Measurements from ENCODE around the gene TUT1. TPM values are rescaled to one million over a fixed set of nuclear protein-coding genes. Genes with fewer than 3 reads are reported as not detected.
A peak's percentile ranks its signal among the peaks of the same experiment; 100 is the strongest.

Gene TUT1
- total and polyA plus RNA-seq, 2 experiments from 2014 or later: 12.8 to 22.2 TPM

DNA sequence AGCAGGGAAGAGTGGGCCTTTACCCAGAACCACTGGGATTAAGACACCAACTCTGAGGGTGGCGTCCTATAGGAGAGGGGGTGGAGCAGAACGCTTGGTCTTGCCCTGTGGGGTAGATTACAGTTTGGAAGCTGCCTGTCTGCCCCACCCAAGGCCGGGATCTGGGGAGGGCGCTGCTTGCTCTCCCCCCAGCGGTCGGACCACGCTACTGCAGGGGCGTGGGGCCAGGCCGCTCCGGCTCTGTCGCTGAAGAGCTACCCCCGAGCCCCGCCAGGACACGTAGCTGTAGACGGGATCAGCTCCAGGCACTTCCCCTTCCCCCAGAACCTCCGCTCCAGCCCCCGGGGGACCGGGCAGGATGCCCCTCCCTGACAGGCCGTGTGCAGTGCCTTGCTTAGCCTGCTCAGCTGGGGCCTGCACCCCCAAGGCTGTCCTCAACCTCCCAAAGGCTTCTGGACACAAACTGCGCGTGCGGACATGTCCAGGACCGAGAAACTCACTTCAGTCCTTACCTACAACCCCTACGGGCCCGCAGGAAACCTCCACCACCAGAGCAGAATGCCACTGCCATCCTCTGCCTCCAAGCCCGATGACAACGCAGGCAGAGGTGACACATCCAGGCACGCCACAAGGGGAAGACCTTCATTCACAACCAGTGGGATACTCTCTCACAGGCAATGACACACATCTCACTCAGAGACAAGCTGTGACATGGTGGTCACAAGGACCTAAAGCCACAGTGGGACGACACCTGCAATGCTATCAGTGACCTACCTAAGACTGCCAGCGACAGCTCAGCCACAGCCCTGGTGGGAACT lies 48.4 kb downstream of the TUT1 start (continued):
- no peak for TF ChIP-seq REST (IDR thresholded peaks at IDR 0.05; ENCODE audit: unreplicated experiment)
- peak; percentile 79 to 90 for TF ChIP-seq CTCF (conservative IDR thresholded peaks at IDR 0.05; ENCODE audit: low read depth in 2 of 2)
- TF ChIP-seq ZNF114 (CRISPR knock-in tag; IDR thresholded peaks at IDR 0.05): no peak
- TF ChIP-seq ZNF331 (CRISPR knock-in tag; IDR thresholded peaks at IDR 0.05; ENCODE audit: low read depth): no peak
- TF ChIP-seq POLR2AphosphoS5 (IDR thresholded peaks at IDR 0.05; ENCODE audit: low read depth): no peak

DNA sequence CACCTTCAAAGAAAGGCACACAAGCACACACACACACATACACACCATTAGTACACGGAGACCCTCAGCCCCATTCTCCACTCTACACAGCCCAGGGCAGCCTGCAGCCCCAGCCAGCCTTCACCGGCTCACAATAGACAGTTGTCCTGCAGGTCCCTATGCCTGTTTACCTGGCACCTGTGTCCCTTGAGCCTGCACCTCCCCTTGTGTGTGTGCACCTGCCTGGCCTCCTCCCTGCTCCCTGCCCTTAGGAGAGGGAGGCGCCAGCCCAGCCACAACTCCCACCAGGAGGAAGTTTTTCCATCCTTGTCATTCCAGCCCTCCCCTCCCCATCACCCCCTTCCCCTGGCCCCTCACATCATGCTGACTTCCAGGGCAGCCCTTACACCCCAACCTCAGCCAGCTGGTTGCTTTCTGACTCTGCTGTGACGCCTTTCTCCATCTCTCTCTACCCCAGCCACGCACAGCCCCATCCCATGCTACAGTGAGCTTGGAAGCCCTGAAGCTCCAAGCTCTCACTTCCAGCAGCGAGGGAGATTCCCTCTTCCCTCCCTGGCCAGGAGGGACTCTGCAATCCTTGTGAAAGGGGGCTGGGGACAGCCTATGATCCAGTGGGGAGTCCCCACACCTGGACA lies 49.1 kb downstream of the TUT1 start:
- peak overlapping the region; percentile 88 for H3K4me3 ChIP-seq
- peaks cover 53% of the 10 kb centered on the region for H3K27me3 Mint-ChIP-seq (ENCODE audit: insufficient read depth, low read depth, poor library complexity)
- H3K36me3 Mint-ChIP-seq (ENCODE audit: low read depth): no peaks in the 10 kb centered on the region
- H2AFZ ChIP-seq: peak overlapping the region; percentile 98
- H4K20me1 ChIP-seq (replicated peaks; ENCODE audit: insufficient read depth): no peaks in the 10 kb centered on the region
- H3K4me3 Mint-ChIP-seq: peak overlapping the region; percentile 58
- no peaks in the 10 kb centered on the region for H3K79me2 ChIP-seq (replicated peaks; ENCODE audit: insufficient read depth)
- H3K9me3 Mint-ChIP-seq: no peaks in the 10 kb centered on the region
- ATAC-seq: peak; percentile 0
- H3K27ac Mint-ChIP-seq: no peak overlapping the region
- DNase-seq (ENCODE audit: low spot score): no peak
- H3K4me1 ChIP-seq (ENCODE audit: insufficient read depth): peaks cover 32% of the 10 kb centered on the region; the same call in 1 of the 2 replicates
- no peaks in the 10 kb centered on the region for H3K36me3 ChIP-seq (ENCODE audit: insufficient read depth)
- H3K4me2 ChIP-seq: peak overlapping the region; percentile 88
- H3K9me2 ChIP-seq (ENCODE audit: insufficient read depth): no peaks in the 10 kb centered on the region
- 0 out of 2 replicates have a peak, but pooled peaks cover 3% of the 10 kb centered on the region for H3F3A ChIP-seq (replicated peaks; ENCODE audit: low read depth)
- H3K4me1 Mint-ChIP-seq: peaks cover 50% of the 10 kb centered on the region
- H3K27me3 ChIP-seq (ENCODE audit: insufficient read depth): peaks cover 61% of the 10 kb centered on the region
- H3K27ac ChIP-seq (ENCODE audit: low read depth): no peak overlapping the region
- TF ChIP-seq ZNF462 (CRISPR knock-in tag; IDR thresholded peaks at IDR 0.05) (no peak), REST (IDR thresholded peaks at IDR 0.05; ENCODE audit: unreplicated experiment) (no peak), ZNF331 (CRISPR knock-in tag; IDR thresholded peaks at IDR 0.05; ENCODE audit: low read depth) (no peak)

Measured in GM23338 (cell line).